MM.1S (cell line): Measurements from ENCODE around the gene NCSTN.

ENCODE experiments used
- CTCF ChIP-seq: fragments of 300-600 bp; sonication (generic); IDR thresholded peaks from 2 replicates; pipeline ENCODE4 v1.5.1; 2016; ENCODE audit warnings: antibody characterized with exemption, low read length, mixed read lengths
- EZH2 ChIP-seq: fragments of 300-600 bp; sonication (generic); optimal IDR thresholded peaks from 2 replicates; pipeline ENCODE3; 2017; ENCODE audit warnings: low read depth, mild to moderate bottlenecking, antibody characterized with exemption, low read length, mixed read lengths
- EZH2phosphoT487 ChIP-seq: fragments of 300-600 bp; sonication (generic); IDR thresholded peaks from 2 replicates; pipeline ENCODE4 v1.6.1; 2018; ENCODE audit warnings: antibody characterized with exemption, low read length

DNA sequence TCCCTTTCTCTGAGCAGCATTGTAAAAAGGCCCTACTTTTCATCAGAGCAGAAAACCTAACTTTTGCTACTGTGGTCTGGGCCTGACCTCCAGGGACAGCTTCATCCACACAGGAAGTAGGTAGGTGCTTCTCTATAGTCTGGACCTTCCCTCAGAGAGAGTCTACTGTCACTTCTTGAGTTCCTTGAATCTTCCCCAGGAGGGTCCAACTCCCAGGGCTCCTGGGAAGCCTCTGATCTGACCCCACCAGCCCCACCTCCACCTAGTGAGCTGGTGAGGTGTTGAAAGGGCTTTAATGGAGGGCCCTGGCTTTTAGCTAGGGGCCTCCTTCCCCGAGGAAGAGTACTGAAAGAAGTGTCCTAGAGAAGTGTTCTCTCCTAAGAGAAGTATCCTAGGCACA, 54.5 kb downstream of the NCSTN start:
- TF ChIP-seq CTCF (no peak), EZH2phosphoT487 (no peak), EZH2 (no peak)
